AG04449 (cell line): Measurements from ENCODE around the gene RNF121.

Experiments used
- CTCF ChIA-PET: fragments of 350-600 bp; formaldehyde crosslinking; extraction: SDS; loops from one replicate; lab custom pipeline; 2021; ENCODE audit warnings: antibody characterized with exemption; lab: Yijun Ruan, JAX
- POLR2A ChIA-PET: fragments of 400-600, 350-600 bp; formaldehyde crosslinking; extraction: SDS; loops from one replicate; lab custom pipeline; 2020; ENCODE audit warnings: antibody characterized with exemption, inconsistent platforms; lab: Yijun Ruan, JAX
- DNase-seq: peaks from one replicate; pipeline ENCODE4 v3.0.0-alpha.2; 2010; ENCODE audit warnings: low read depth, low spot score
- H3K4me3 ChIP-seq: 2 replicates; pipeline ENCODE4 v1.5.1; 2011; ENCODE audit warnings: low read depth, mild to moderate bottlenecking, control low read depth, low read length
- TF ChIP-seq, protein P1 (sequence below): IDR thresholded peaks from one replicate; pipeline ENCODE4 v1.5.1; 2011; ENCODE audit warnings: mild to moderate bottlenecking, moderate library complexity, low read length, control low read depth, inconsistent platforms; ENCODE audit not compliant: insufficient read depth; ENCODE audit errors: missing control alignments

The RNF121 gene

DNA sequence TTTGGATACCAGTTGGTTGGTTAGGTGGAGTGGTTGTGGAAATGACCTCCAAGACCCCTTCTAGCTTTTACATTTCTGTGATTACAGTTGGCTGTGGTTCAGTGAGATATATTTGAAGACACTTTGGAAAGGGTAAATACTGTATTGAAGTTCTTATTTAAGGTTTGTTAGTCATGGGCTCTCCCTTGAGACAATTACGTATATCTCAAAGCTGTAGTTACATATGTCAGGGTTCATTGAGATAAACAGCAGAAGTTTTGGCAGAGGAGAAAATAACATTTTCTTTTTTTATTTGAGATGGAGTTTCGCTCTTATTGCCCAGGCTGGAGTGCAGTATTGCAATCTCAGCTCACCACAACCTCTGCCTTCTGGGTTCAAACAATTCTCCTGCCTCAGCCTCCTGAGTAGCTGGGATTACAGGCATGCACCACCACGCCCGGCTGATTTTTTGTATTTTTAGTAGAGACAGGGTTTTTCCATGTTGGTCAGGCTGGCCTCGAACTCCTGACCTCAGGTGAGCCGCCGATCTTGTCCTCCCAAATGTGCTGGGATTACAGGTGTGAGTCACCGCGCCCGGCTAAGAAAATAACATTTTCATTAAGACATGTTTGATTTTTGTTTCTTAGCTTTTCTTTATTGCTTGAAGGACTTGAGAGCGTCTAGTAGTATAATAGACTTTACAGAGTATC is 1.9 kb downstream of the RNF121 start:
- TF ChIP-seq, protein P1, sequence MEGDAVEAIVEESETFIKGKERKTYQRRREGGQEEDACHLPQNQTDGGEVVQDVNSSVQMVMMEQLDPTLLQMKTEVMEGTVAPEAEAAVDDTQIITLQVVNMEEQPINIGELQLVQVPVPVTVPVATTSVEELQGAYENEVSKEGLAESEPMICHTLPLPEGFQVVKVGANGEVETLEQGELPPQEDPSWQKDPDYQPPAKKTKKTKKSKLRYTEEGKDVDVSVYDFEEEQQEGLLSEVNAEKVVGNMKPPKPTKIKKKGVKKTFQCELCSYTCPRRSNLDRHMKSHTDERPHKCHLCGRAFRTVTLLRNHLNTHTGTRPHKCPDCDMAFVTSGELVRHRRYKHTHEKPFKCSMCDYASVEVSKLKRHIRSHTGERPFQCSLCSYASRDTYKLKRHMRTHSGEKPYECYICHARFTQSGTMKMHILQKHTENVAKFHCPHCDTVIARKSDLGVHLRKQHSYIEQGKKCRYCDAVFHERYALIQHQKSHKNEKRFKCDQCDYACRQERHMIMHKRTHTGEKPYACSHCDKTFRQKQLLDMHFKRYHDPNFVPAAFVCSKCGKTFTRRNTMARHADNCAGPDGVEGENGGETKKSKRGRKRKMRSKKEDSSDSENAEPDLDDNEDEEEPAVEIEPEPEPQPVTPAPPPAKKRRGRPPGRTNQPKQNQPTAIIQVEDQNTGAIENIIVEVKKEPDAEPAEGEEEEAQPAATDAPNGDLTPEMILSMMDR, result no peak
- DNase-seq, result no peak
- ChIA-PET CTCF (interaction anchor here (1.1 to 4.1 kb wide), 5 partner anchors 13 to 500 kb away, joined by 3 to 21 read pairs (median 5); no protein-coding TSS in a partner anchor), POLR2A (no interaction called here)
- no peak overlapping the region for H3K4me3 ChIP-seq

DNA sequence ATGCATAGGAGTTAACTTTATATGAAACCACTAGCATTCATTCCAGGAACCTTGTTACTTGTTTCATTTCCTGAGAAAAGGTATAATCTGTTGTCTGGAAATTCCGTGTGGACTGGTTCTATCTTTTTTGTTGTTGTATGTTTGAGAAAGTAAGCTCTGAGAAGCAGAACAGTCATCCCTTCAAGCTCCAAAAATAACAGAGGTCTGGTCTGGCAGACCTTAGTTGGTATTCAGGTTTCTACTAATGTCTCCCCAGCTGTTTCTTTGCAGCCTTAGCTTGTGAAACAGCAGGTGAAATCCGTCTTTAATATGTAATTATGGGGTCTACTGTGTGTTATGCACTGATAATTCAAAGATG is 2.4 kb downstream of the RNF121 start:
- TF ChIP-seq, protein P1, result no peak
- H3K4me3 ChIP-seq, result no peak overlapping the region
- CTCF ChIA-PET, result interaction anchor here (1.1 to 4.1 kb wide), 4 partner anchors 47 to 500 kb away, joined by 3 to 21 read pairs (median 4); no protein-coding TSS in a partner anchor
- POLR2A ChIA-PET, result no interaction called here
- DNase-seq, result no peak

DNA sequence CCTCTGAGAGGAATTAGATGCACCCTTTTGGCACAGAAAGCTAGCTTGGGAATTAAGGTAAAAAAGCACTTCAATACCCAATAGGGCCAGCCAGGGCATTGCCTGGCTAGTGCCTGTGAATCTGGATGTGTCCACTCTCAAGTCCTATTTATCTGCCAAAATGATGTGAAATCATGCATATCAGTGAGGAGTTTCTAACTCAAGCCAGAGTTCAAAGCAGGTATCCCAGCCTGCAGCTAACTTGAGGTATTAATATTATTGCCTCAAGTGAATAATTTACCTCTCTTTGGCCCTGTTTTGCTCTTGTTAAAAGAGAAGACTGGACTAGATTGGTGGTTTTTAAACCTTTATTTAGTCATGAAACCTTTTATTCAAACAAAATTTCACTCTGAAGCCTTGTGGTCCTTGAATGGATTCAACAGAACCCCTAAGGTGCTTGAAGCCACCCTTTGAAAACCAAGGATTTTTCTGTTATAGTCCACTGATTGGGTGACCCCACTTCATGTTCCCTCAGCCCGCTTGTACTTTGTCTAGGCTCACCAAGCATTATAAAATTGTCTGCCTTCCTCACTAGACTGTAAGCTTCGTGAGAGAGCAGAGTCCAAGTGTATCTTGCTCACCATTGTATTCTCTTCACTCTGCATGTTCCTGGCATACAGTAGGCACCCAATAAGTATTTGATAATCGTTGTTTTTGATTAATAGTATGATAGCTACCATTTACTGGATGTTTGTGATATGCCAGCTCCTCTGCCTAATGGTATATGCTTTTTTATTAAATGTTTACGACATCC is 4.5 kb downstream of the RNF121 start:
- ChIA-PET POLR2A (interaction anchor here (0.7 kb wide), 1 partner anchor 15 kb away, joined by 4 read pairs; no protein-coding TSS in a partner anchor), CTCF (interaction anchor here (1.1 to 1.3 kb wide), 2 partner anchors 10 kb away, joined by 3 to 4 read pairs; no protein-coding TSS in a partner anchor)
- TF ChIP-seq, protein P1, result no peak
- no peak for DNase-seq
- no peak overlapping the region for H3K4me3 ChIP-seq

DNA sequence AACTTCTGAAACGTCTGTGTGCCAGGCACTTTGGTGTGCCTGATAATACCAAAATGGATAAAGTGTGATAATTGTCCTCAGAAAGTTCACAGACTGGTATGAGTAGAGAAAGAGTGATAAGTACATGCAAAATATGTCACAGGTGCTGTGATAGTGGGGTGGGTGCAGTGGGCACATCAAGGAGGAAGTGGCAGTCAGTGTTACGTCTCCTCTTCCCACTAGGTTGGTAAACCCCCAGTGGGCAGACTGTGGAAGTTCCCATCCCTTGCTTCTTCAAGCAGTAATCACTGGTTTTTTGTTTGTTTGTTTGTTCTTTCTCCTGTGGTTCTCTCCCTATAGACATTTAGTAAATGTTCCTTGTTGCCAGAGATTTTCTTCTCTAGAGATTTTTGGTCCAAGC is 5.4 kb downstream of the RNF121 start:
- POLR2A ChIA-PET, result no interaction called here
- TF ChIP-seq, protein P1, result no peak
- H3K4me3 ChIP-seq, result no peak overlapping the region
- DNase-seq, result no peak
- CTCF ChIA-PET, result interaction anchor here (1.3 kb wide), 1 partner anchor 9 kb away, joined by 4 read pairs; no protein-coding TSS in a partner anchor

DNA sequence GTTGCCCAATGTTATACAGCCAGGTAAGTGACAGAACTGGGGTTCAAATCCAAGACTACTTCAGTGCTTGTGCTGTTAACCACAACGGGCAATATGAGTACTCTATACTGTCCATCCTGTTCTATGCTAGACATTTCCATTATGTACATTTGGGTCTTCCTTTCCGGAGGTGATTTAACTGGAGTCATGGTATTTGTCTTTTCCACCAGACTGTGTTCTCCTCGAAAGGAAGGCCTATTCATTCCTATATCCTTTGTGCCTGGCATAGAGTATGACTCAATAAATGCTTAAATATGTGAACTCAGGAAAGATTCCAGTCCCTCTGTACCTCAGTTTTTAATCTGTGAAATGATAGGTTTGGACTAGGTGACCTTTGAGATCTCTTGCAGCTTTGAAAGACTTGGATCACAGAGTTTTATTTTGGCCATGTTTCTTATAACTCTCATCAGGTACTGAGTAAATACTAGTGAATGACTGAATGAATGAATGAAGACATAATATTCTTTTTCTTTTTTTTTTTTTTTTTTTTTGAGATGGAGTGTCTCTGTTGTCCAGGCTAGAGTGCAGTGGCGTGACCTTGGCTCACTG is 6.6 kb downstream of the RNF121 start:
- CTCF ChIA-PET, result no interaction called here
- no peak overlapping the region for H3K4me3 ChIP-seq
- TF ChIP-seq, protein P1, result no peak
- POLR2A ChIA-PET, result no interaction called here
- DNase-seq, result no peak

DNA sequence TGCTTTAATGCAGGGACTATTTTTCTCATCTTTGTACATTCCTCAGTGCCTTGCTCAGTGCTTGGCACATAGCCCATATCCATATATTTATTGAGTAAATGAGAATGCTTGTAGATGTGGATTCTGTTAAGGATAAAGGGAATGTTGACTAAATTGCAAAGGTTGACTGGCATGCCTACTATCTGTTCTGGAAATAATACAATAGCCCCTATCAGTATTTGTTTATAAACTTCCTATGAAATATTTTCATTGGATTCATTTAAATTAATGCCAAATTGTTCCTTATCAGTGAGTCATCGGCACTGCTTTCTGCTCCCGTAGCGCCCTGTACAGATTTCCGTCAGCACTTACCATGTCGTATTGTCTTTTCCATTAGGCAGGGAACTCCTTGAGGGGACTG is 8.0 kb downstream of the RNF121 start:
- CTCF ChIA-PET, result no interaction called here
- POLR2A ChIA-PET, result no interaction called here
- no peak for DNase-seq
- TF ChIP-seq, protein P1, result no peak
- H3K4me3 ChIP-seq, result no peak overlapping the region
